ENCODE data around the gene ZNF319.

ZNF319 gene

DNA sequence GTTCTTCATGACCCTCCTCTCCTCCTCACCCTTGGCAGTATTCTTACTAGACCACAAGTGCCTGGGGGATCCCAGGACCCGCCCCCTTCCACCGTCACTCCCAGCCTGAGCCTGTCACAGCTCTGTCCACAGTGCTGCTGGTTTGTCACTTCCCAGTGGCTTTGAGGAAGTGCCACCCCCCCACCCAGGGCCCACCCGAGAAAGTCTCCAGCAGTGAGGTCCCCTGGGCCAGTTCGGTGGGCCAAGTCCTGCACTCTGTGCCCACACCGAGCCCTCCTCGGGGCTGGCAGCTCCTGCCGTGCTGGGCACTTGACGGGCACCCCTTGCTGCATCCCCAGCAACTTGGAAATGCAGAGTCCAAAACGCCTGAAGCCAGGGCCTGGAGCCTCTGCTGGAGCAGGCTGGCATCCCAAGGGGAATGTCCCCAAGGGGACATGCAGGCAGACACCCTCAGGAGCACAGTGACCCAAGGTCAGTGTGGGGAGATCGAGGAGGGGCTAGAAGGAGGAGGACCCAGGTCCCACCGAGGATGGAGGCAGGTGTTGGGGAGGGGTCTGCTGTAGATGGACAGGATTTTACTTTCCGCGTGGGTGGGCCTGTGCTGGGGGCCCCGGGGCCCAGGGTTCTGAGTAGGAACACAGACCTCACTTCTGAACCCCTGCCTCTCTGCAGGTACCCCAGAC is 40.6 kb upstream of the ZNF319 start:
- no peak overlapping the region for H3K27ac ChIP-seq
- H3K9ac ChIP-seq: no peak overlapping the region
- H3K4me3 ChIP-seq (IDR thresholded peaks at IDR 0.05; ENCODE audit: insufficient read depth, low read depth, low read length): no peak overlapping the region
- H2AFZ ChIP-seq (ENCODE audit: low read depth): no peak overlapping the region
- no peaks in the 10 kb centered on the region for H3K27me3 ChIP-seq (ENCODE audit: insufficient read depth, low read depth)
- no peaks in the 10 kb centered on the region for H3K36me3 ChIP-seq (ENCODE audit: insufficient read depth)
- H4K20me1 ChIP-seq (ENCODE audit: insufficient read depth): no peaks in the 10 kb centered on the region
- H3K79me2 ChIP-seq (ENCODE audit: insufficient read depth, low read depth): no peaks in the 10 kb centered on the region
- H3K4me1 ChIP-seq (ENCODE audit: low read depth, poor library complexity, severe bottlenecking): no peaks in the 10 kb centered on the region
- TF ChIP-seq, protein P1, sequence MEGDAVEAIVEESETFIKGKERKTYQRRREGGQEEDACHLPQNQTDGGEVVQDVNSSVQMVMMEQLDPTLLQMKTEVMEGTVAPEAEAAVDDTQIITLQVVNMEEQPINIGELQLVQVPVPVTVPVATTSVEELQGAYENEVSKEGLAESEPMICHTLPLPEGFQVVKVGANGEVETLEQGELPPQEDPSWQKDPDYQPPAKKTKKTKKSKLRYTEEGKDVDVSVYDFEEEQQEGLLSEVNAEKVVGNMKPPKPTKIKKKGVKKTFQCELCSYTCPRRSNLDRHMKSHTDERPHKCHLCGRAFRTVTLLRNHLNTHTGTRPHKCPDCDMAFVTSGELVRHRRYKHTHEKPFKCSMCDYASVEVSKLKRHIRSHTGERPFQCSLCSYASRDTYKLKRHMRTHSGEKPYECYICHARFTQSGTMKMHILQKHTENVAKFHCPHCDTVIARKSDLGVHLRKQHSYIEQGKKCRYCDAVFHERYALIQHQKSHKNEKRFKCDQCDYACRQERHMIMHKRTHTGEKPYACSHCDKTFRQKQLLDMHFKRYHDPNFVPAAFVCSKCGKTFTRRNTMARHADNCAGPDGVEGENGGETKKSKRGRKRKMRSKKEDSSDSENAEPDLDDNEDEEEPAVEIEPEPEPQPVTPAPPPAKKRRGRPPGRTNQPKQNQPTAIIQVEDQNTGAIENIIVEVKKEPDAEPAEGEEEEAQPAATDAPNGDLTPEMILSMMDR (conservative IDR thresholded peaks at IDR 0.05; ENCODE audit: low read depth, low read length): no peak
- no peak overlapping the region for H3K4me2 ChIP-seq

DNA sequence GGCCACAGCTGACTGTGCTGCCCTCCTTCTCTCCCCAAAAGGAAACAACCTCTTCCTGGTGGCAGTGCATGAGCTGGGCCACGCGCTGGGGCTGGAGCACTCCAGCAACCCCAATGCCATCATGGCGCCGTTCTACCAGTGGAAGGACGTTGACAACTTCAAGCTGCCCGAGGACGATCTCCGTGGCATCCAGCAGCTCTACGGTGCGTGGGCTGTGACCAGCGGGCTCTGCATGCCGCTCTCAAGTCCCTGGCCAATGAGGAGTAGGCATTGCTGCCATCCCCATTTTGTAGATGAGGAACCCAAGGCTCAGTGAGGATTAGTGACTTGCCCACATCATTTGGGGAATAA is 40.0 kb upstream of the ZNF319 start:
- TF ChIP-seq, protein P1 (conservative IDR thresholded peaks at IDR 0.05; ENCODE audit: low read depth, low read length): no peak
- no peaks in the 10 kb centered on the region for H3K27me3 ChIP-seq (ENCODE audit: insufficient read depth, low read depth)
- no peaks in the 10 kb centered on the region for H3K79me2 ChIP-seq (ENCODE audit: insufficient read depth, low read depth)
- H3K27ac ChIP-seq: no peak overlapping the region
- no peaks in the 10 kb centered on the region for H4K20me1 ChIP-seq (ENCODE audit: insufficient read depth)
- no peak overlapping the region for H3K4me2 ChIP-seq
- no peaks in the 10 kb centered on the region for H3K36me3 ChIP-seq (ENCODE audit: insufficient read depth)
- H3K4me3 ChIP-seq (IDR thresholded peaks at IDR 0.05; ENCODE audit: insufficient read depth, low read depth, low read length): no peak overlapping the region
- H3K9ac ChIP-seq: no peak overlapping the region
- H2AFZ ChIP-seq (ENCODE audit: low read depth): no peak overlapping the region
- no peaks in the 10 kb centered on the region for H3K4me1 ChIP-seq (ENCODE audit: low read depth, poor library complexity, severe bottlenecking)

DNA sequence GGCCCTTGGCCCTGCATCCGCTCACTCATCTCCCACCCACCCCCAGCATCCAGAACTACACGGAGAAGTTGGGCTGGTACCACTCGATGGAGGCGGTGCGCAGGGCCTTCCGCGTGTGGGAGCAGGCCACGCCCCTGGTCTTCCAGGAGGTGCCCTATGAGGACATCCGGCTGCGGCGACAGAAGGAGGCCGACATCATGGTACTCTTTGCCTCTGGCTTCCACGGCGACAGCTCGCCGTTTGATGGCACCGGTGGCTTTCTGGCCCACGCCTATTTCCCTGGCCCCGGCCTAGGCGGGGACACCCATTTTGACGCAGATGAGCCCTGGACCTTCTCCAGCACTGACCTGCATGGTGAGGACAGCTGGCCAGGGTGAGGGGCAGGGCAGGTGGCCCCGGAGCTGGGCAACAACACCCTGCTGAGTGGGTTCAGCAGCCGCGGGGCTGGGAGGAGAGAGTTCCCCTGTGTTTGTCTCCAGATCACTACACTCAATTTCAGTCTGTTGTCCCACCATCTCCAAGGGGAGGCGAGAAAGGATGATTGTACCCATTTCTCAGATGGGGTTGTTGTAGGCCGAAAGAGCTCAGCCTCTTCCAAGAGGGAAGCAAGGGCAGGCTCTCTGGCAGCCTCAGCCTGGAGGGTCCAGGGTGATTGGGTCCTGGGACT is 39.5 kb upstream of the ZNF319 start:
- Histone ChIP-seq H3K36me3 (ENCODE audit: insufficient read depth) (no peaks in the 10 kb centered on the region), H4K20me1 (ENCODE audit: insufficient read depth) (no peaks in the 10 kb centered on the region), H3K27ac (no peak overlapping the region), H3K4me1 (ENCODE audit: low read depth, poor library complexity, severe bottlenecking) (no peaks in the 10 kb centered on the region), H3K4me3 (IDR thresholded peaks at IDR 0.05; ENCODE audit: insufficient read depth, low read depth, low read length) (no peak overlapping the region), H3K27me3 (ENCODE audit: insufficient read depth, low read depth) (no peaks in the 10 kb centered on the region), H3K79me2 (ENCODE audit: insufficient read depth, low read depth) (no peaks in the 10 kb centered on the region), H2AFZ (ENCODE audit: low read depth) (no peak overlapping the region), H3K4me2 (no peak overlapping the region), H3K9ac (no peak overlapping the region)
- TF ChIP-seq, protein P1 (conservative IDR thresholded peaks at IDR 0.05; ENCODE audit: low read depth, low read length): no peak

DNA sequence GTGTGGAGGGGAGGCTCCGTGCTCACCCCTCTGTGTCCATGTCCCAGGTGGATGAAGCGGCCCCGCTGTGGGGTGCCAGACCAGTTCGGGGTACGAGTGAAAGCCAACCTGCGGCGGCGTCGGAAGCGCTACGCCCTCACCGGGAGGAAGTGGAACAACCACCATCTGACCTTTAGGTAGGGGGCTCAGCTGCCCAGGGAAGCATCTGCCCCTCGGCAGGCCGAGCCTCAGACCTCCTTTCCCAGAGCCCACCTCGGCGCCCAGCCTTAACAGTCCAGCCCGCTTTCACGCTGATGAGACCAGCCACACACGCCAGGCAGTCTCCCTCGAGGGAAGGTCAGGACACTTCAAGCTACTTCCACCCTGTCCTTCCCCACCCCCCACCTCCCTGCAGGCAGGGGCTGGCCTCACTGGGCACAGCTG is 37.8 kb upstream of the ZNF319 start:
- H3K27me3 ChIP-seq (ENCODE audit: insufficient read depth, low read depth): no peaks in the 10 kb centered on the region
- H2AFZ ChIP-seq (ENCODE audit: low read depth): no peak overlapping the region
- no peaks in the 10 kb centered on the region for H3K79me2 ChIP-seq (ENCODE audit: insufficient read depth, low read depth)
- H3K4me2 ChIP-seq: no peak overlapping the region
- no peak overlapping the region for H3K27ac ChIP-seq
- H3K9ac ChIP-seq: no peak overlapping the region
- no peaks in the 10 kb centered on the region for H3K36me3 ChIP-seq (ENCODE audit: insufficient read depth)
- TF ChIP-seq, protein P1 (conservative IDR thresholded peaks at IDR 0.05; ENCODE audit: low read depth, low read length): no peak
- no peaks in the 10 kb centered on the region for H3K4me1 ChIP-seq (ENCODE audit: low read depth, poor library complexity, severe bottlenecking)
- H3K4me3 ChIP-seq (IDR thresholded peaks at IDR 0.05; ENCODE audit: insufficient read depth, low read depth, low read length): no peak overlapping the region
- H4K20me1 ChIP-seq (ENCODE audit: insufficient read depth): no peaks in the 10 kb centered on the region
